Endothelial cell of umbilical vein (primary cell): Measurements from ENCODE around the gene PTPRE. TPM values are rescaled to one million over a fixed set of nuclear protein-coding genes. Genes with fewer than 3 reads are reported as not detected.

Experiments used
- BruUV-seq: library from RNA; stranded (reverse); fragments of 400-500 nt; replicated peaks from 2 replicates; lab custom pipeline; 2021; lab: Mats Ljungman, UMichigan
- CTCF ChIA-PET: fragments of 300-600, 350-600 bp; sonication (Branson Sonifier 250); formaldehyde crosslinking; loops from one replicate; lab custom pipeline; 2021; ENCODE audit warnings: antibody characterized with exemption, inconsistent platforms; lab: Charles Lee
- POLR2A ChIA-PET: fragments of 300-600, 350-600 bp; sonication (Branson Sonifier 250); formaldehyde crosslinking; loops from one replicate; lab custom pipeline; 2021; ENCODE audit warnings: antibody characterized with exemption, inconsistent platforms; lab: Charles Lee
- DNase-seq: peaks from one replicate; pipeline ENCODE4 v3.0.0-alpha.2; 2011; ENCODE audit warnings: low read depth, low spot score
- FAIRE-seq: peaks from 2 replicates; lab custom pipeline; 2011; peaks lifted over from hg19 to GRCh38; lab: Jason Lieb, UNC
- H2AFZ ChIP-seq: 2 replicates; pipeline ENCODE4 v1.6.0; 2012; ENCODE audit warnings: low read depth, low read length, control low read depth, inconsistent platforms
- H3K27ac ChIP-seq: 2 replicates; pipeline ENCODE4 v1.5.1; 2011; ENCODE audit warnings: low read depth, mild to moderate bottlenecking, control low read depth, low read length, moderate library complexity; ENCODE audit not compliant: insufficient read depth
- H3K27me3 ChIP-seq, 2 experiments: 2 replicates each; pipeline versions ENCODE4 v1.6.0 to v1.6.1; 2011; ENCODE audit warnings: low read length in 2 of 2, mixed read lengths in 1 of 2; ENCODE audit not compliant: control insufficient read depth in 2 of 2, insufficient read depth in 2 of 2
- H3K36me3 ChIP-seq, 2 experiments: 2 replicates in 1 of 2; 3 replicates in 1 of 2; pipeline ENCODE4 v1.5.1; 2011; ENCODE audit warnings: low read length in 2 of 2, mild to moderate bottlenecking in 1 of 2, moderate library complexity in 1 of 2; ENCODE audit not compliant: control insufficient read depth in 2 of 2, insufficient read depth in 2 of 2; ENCODE audit errors: extremely low read depth in 1 of 2
- H3K4me1 ChIP-seq: 3 replicates; pipeline ENCODE4 v1.5.1; 2011; ENCODE audit warnings: mild to moderate bottlenecking, low read length; ENCODE audit not compliant: control insufficient read depth, insufficient read depth; ENCODE audit errors: extremely low read depth
- H3K4me2 ChIP-seq: 2 replicates; pipeline ENCODE4 v1.6.1; 2011; ENCODE audit warnings: low read length, control low read depth, mixed read lengths; ENCODE audit not compliant: insufficient read depth
- H3K4me3 ChIP-seq, 3 experiments: fragments of 200-600 bp in 1 of 3; sonication (generic), shearing (Covaris generic) in 1 of 3; replicated peaks in 1 of 3; 2 replicates each; pipeline ENCODE4 v1.5.1; 2011 to 2016; ENCODE audit warnings: control low read depth in 3 of 3, low read length in 3 of 3, mild to moderate bottlenecking in 2 of 3, inconsistent platforms in 1 of 3, low read depth in 1 of 3, moderate library complexity in 1 of 3; ENCODE audit not compliant: insufficient read depth in 1 of 3
- H3K79me2 ChIP-seq: 2 replicates; pipeline ENCODE4 v1.6.0; 2012; ENCODE audit warnings: low read length, inconsistent platforms; ENCODE audit not compliant: control insufficient read depth, insufficient read depth
- H3K9ac ChIP-seq: replicated peaks from 2 replicates; pipeline ENCODE3; 2011; ENCODE audit warnings: low read length, control low read depth; ENCODE audit not compliant: insufficient read depth; ENCODE audit errors: extremely low read depth
- H3K9me1 ChIP-seq: replicated peaks from 3 replicates; pipeline ENCODE4 v1.6.0; 2011; ENCODE audit warnings: mild to moderate bottlenecking, low read length; ENCODE audit not compliant: control insufficient read depth, insufficient read depth; ENCODE audit errors: extremely low read depth
- H3K9me3 ChIP-seq: replicated peaks from 2 replicates; pipeline ENCODE4 v1.5.1; 2012; ENCODE audit warnings: low read length, inconsistent platforms; ENCODE audit not compliant: control insufficient read depth, insufficient read depth
- H4K20me1 ChIP-seq: replicated peaks from 2 replicates; pipeline ENCODE3; 2011; ENCODE audit warnings: mild to moderate bottlenecking, low read length; ENCODE audit not compliant: control insufficient read depth, insufficient read depth; ENCODE audit errors: extremely low read depth
- CTCF ChIP-seq, 2 donors: IDR thresholded peaks; 1 replicate in 1 of 2; 2 replicates in 1 of 2; pipeline ENCODE4 v1.5.1; 2011; ENCODE audit warnings: low read length in 2 of 2, mild to moderate bottlenecking in 2 of 2, moderate library complexity in 2 of 2, control low read depth in 1 of 2, inconsistent platforms in 1 of 2, low read depth in 1 of 2; ENCODE audit not compliant: insufficient read depth in 1 of 2; ENCODE audit errors: extremely low read depth in 1 of 2
- EZH2 ChIP-seq: IDR thresholded peaks from 2 replicates; pipeline ENCODE4 v1.6.1; 2012; ENCODE audit warnings: borderline replicate concordance, low read depth, mild to moderate bottlenecking, moderate library complexity, low read length, inconsistent platforms; ENCODE audit not compliant: severe bottlenecking
- FOS ChIP-seq: IDR thresholded peaks from 2 replicates; pipeline ENCODE4 v1.6.1; 2011; ENCODE audit warnings: mild to moderate bottlenecking, low read length, moderate library complexity, borderline replicate concordance; ENCODE audit not compliant: insufficient read depth
- GATA2 ChIP-seq: IDR thresholded peaks from 2 replicates; pipeline ENCODE4 v1.7.0; 2011; ENCODE audit warnings: low read depth, mild to moderate bottlenecking, moderate library complexity, mixed read lengths, low read length; ENCODE audit not compliant: insufficient read length, insufficient read depth
- JUN ChIP-seq: IDR thresholded peaks from 2 replicates; pipeline ENCODE4 v1.6.1; 2011; ENCODE audit warnings: borderline replicate concordance, low read depth; ENCODE audit not compliant: insufficient read length, insufficient read depth
- MYC ChIP-seq: IDR thresholded peaks from one replicate; pipeline ENCODE4 v1.6.1; 2011; ENCODE audit warnings: mild to moderate bottlenecking, low read depth, low read length
- POLR2A ChIP-seq: IDR thresholded peaks from 2 replicates; pipeline ENCODE4 v1.6.1; 2012; ENCODE audit warnings: low read depth, mild to moderate bottlenecking, control low read depth, low read length
- POLR2AphosphoS5 ChIP-seq: IDR thresholded peaks from 2 replicates; pipeline ENCODE4 v1.6.1; 2012; ENCODE audit warnings: low read depth, mild to moderate bottlenecking, control low read depth, low read length, moderate library complexity; ENCODE audit not compliant: insufficient read depth
- dilution Hi-C: fragments of 300-500 bp; cut with MboI; formaldehyde crosslinking; loops from one replicate; pipeline ENCODE4 v1.15.0; 2019; ENCODE audit warnings: low sequenced_read_pairs; ENCODE audit not compliant: extremely low pct_ligation_motif_present
- intact Hi-C: fragments of 100-400 bp; cut with micrococcal nuclease; formaldehyde crosslinking; loops from one replicate; pipeline ENCODE4 v1.10.0; 2022
- polyA plus RNA-seq, 4 experiments: library from polyadenylated mRNA; depleted of rRNA in 3 of 4; stranded (reverse) in 3 of 4; unstranded in 1 of 4; fragments of >200 nt; gene quantifications; 2 replicates each; pipeline versions ENCODE4 v1.2.1 to v1.2.3, GENCODE V29; 2011 to 2012; ENCODE audit warnings: missing spikeins in 1 of 4
- total RNA-seq: library from RNA; stranded (reverse); gene quantifications from 2 replicates; pipeline ENCODE4 v1.2.3, GENCODE V29; 2021
- TF ChIP-seq, protein P1 (sequence below): IDR thresholded peaks from 2 replicates; pipeline ENCODE4 v1.6.1; 2011; ENCODE audit not compliant: insufficient read depth, insufficient read length

PTPRE gene
- total and polyA plus RNA-seq, 2 donors (not counting 3 experiments of a cell fraction or from before 2014, with no cell fraction given): 37.3 to 116 TPM

GRCh38 chr10:127878475-127879055, 28.3 kb upstream of the PTPRE start:
- BruUV-seq: no TSS peak
- no peaks in the 10 kb centered on the region for H3K9me1 ChIP-seq
- FAIRE-seq: no peak

More at GRCh38 chr10:127878475-127879055, 28.3 kb upstream of the PTPRE start:
- Histone ChIP-seq H3K9me3 (no peaks in the 10 kb centered on the region), H3K36me3 (no peaks in the 10 kb centered on the region), H3K4me3 (no peak overlapping the region), H3K27me3 (no peaks in the 10 kb centered on the region), H3K27ac (no peak overlapping the region), H3K4me2 (no peak overlapping the region), H3K9ac (no peak overlapping the region), H4K20me1 (no peaks in the 10 kb centered on the region), H3K79me2 (no peaks in the 10 kb centered on the region), H2AFZ (no peak overlapping the region), H3K4me1 (peaks cover 5% of the 10 kb centered on the region)
- TF ChIP-seq POLR2A: no peak
- no peak for TF ChIP-seq POLR2AphosphoS5
- TF ChIP-seq CTCF (IDR thresholded peaks at IDR 0.05; ENCODE audit: extremely low read depth in 1 of 2, insufficient read depth in 1 of 2, low read depth in 1 of 2, low read length in 2 of 2): no peak
- no peak for TF ChIP-seq EZH2
- TF ChIP-seq GATA2: no peak
- TF ChIP-seq FOS: no peak
- no peak for TF ChIP-seq JUN
- TF ChIP-seq, protein P1, sequence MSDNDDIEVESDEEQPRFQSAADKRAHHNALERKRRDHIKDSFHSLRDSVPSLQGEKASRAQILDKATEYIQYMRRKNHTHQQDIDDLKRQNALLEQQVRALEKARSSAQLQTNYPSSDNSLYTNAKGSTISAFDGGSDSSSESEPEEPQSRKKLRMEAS: no peak
- no peak for TF ChIP-seq MYC
- POLR2A ChIA-PET: no interaction called here
- CTCF ChIA-PET: interaction anchor here (1.3 kb wide), 1 partner anchor 133 kb away, joined by 4 read pairs; no protein-coding TSS in a partner anchor
- no peak for DNase-seq
- intact Hi-C loops (no loop called here), dilution Hi-C loops (no loop called here)
